Renal cortex interstitium (tissue), 11 donors: Measurements from ENCODE around the gene MYH10. TPM values are rescaled to one million over a fixed set of nuclear protein-coding genes. Genes with fewer than 3 reads are reported as not detected.

ENCODE experiments used
- DNase-seq, 11 donors: peaks; one replicate each; pipeline ENCODE4 v3.0.0-alpha.2; 2013; ENCODE audit warnings: low read depth in 9 of 11, low spot score in 4 of 11; ENCODE audit errors: extremely low read depth in 1 of 11
- polyA plus RNA-seq, 3 donors: library from polyadenylated mRNA; unstranded; fragments of 120-200 nt; gene quantifications; one replicate each; pipeline ENCODE4 v1.2.1, GENCODE V29; 2013; ENCODE audit not compliant: insufficient read length in 3 of 3

The MYH10 gene
- polyA plus RNA-seq, 3 donors: 236 to 286 (median 264) TPM

- no peak for DNase-seq
These were observed 143.3 kb downstream of the MYH10 start for GRCh38 chr17:8487130-8487645.

- no peak for DNase-seq
These were observed 145.0 kb downstream of the MYH10 start for GRCh38 chr17:8485491-8485890.

DNA sequence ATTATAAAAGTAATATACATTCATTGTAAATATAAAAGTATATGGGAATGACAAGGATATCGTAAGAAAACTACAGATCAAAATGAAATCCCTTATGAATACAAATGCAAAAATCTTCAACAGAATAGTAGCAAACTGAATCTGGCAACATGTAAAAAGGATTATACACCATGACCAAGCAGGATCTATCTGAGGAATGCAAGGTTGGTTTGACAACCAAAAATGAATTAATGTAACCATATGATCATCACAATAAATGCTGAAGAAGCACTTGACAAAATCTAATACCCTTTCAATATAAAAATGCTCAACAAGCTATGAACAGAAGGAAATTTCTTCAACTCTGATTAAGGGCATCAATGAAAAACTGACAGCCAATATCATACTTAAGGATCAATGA, 146.1 kb downstream of the MYH10 start:
- no peak for DNase-seq

- no peak for DNase-seq
These were observed 148.0 kb downstream of the MYH10 start for GRCh38 chr17:8482546-8482945.

GRCh38 chr17:8481703-8482102, 148.8 kb downstream of the MYH10 start:
- DNase-seq: no peak

- DNase-seq: no peak
These were observed 149.4 kb downstream of the MYH10 start for GRCh38 chr17:8481089-8481488.

DNA sequence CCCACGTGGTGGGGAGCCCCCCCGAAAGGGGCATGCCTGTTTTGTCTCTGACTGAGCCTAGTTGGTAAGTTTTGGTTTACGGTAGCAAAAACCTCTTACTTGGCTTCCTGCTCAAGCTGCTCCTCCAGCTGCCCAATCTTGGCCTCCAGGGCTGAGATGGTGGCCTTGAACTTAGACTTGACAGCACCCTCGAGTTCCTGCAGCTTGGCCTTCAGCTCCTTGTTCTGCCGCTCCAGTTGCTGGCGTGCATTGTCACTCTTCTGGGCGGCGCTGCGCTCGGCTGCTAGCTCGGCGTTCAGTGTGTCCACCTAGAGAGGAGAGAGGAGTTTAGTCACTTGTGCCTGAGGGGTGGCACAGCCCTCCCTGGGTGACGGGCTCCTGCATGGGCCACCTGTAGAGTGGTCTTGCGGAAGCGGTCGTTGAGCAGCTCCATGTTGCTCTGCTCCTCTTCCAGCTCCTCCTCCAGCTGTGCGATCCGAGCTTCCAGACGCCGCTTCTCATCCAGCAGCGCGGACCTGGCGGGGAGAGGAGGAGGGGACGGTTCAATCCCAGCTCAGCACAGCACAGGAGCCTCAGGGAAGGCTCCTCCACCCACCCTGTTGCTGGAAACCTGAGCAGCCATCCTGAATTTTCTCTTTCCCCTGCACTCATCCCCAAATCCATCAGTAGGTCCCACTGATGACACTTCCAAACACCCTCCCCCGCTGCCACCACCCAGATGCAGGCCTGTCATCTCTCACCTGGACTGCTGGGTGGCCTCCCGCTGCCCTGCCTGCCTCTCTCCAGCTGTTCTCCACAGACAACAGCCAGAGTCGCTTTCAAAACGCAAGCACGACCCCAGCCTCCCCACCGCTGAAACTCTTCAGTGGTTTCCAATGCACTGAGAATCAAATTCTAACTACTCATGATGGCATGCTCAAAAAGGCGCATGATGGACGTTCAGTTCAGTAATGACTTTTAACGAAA, 150.2 kb downstream of the MYH10 start:
- no peak for DNase-seq

- DNase-seq: no peak
These were observed 151.0 kb downstream of the MYH10 start for GRCh38 chr17:8479431-8479947.

DNA sequence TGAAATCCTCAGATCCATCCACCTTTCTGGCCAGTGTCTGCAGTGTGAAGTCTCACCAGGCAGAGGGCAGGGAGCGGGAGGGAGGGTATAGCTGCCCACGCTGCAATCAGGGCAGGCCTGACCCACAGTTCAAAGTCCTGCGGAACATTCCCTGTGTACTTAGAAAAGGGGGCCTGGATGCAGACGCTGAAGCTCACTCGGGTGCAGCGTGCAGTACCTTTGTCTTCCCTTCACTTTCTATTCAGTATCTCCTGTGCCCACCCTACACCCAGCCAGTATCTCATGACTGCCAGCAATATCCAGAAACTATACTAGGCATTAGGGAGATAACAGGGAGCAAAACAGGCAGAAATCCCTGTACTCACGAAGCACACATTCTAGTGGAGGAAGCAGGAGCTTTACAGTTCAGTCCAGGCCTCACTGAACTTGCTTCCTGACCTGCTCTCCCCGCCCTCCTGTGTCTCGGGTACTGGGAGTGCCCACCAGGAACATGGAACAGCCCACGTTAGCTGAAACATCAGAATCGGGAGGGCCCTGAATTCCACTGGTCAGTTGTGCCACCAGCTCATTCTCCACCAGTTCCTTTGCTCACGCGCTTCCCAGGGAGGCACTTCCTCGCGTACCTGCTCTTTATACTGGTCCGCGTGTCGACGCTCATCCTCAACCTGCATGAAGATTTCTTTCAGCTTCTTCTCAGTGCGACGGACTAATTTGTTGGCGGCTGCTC, 152.6 kb downstream of the MYH10 start:
- no peak for DNase-seq

DNA sequence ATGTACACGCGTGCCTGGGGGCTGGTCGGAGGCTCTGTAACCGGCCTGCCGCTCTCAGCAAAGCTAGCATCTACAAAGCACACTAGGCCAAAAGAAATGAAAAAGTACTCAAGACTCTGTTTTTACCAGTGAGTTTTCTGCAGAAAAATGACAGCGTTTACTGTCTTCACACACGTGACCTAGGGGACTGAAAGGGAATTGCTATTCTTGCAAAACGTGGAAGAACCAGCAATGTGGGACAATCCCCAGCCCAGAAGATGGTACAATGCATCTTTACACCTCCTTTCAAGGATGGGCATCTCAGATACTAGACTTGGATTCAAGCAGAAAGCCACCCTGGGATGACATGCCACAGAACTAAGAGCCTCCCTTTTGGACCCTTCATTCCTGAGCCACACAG, 153.4 kb downstream of the MYH10 start:
- no peak for DNase-seq

- DNase-seq: no peak
These were observed 153.8 kb downstream of the MYH10 start for GRCh38 chr17:8476741-8477140.

- no peak for DNase-seq
These were observed 154.7 kb downstream of the MYH10 start for GRCh38 chr17:8475781-8476180.

GRCh38 chr17:8475227-8475626, 155.3 kb downstream of the MYH10 start:
- DNase-seq: no peak

GRCh38 chr17:8474826-8475225, 155.7 kb downstream of the MYH10 start:
- DNase-seq: no peak

GRCh38 chr17:8473451-8474192, 156.9 kb downstream of the MYH10 start:
- no peak for DNase-seq

DNA sequence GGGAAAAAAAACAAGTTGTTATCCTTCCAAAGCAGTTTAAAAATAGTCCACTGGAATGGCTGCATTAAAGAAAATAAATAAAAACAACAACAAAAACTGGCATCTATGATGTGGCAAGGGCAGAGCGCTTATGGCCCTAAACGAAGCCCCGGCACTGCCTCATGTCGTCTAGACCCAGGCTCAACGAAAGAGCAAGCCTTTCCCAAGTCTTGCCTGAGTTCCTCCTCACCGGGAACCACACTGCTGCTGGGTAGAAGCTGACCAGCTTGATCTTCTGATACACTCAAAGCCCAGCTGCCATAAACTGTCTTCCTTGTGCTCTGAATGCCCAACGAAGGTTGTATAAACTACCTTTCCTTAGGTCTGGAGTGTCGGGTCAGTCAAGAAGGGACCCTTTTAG, 157.9 kb downstream of the MYH10 start:
- no peak for DNase-seq

DNA sequence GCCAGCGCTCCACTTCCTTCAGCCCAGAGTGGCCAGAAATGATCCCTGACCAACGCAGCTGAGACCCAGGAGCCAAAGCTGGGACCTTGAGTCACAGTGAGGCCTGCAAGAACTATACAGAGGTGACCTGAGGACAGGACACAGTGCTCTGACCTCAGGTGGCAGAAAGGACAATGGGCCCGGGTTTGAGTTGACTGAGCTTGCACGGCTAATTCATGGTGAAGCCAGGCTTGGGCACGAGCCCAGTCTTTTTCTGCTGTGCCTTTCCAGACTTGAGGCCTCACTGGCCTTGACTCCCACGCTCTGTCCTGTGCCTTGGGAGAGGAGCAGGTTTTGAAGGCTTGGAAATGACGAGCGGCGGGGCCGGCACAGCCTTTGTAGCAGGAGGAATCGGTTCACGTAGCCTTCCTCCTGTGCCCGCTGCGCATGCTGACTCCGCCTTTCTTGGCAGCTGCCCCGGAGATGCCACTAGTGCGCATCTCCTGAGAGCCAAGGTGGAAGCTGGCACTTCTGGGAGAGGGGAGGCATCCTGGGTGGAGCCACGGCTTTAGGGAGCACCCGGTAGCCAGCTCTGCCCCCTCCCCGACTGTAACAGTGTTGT, 160.0 kb downstream of the MYH10 start:
- peak in 1 of 11 donors; percentile 35 for DNase-seq

DNA sequence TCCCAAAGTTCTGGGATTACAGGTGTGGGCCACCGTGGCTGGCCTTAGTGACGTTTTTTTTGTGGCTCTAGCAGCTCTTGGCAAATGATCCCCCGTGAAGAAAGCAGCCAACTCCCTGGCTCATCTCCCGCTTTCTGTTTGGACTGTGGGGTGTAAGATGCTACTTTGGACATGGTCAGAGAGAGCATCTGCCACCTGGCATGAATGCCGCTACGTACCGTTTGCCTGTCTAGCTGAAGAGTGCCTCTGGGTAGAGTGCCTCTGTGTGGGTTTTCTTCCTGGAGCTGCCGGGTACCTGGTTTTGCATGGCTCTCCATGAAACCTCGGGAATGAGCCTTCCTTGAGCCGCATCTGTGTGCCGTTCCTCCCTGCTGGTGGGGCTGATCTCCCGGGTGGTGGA, 160.6 kb downstream of the MYH10 start:
- no peak for DNase-seq

DNA sequence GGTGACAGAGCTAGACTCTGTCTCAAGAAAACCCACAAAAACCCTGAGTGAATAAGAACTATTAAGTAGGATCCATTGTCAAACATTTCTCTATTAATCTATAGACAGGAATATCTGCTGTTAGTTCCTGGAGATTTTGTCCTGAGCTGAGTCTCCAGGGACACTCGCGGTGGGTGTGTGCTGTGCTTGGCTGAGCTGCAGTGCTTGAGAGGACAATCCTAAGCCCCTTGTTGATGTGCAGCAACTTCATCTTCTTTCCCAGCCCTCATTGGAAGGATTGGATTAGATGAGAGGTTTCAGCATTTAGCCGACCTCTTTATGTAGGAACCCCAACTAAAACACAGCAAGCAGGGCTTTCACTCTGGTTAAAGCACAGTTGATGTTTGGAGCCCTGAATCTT, 161.5 kb downstream of the MYH10 start:
- DNase-seq: no peak
